GM12875 (cell line): Measurements from ENCODE around the gene VIL1.
A peak's percentile ranks its signal among the peaks of the same experiment; 100 is the strongest.

Source experiments
- H3K4me3 ChIP-seq: one replicate; pipeline ENCODE4 v1.5.1; 2011; ENCODE audit warnings: low read depth, low read length, control low read depth
- TF ChIP-seq, protein P1 (sequence below): IDR thresholded peaks from 2 replicates; pipeline ENCODE4 v1.5.1; 2011; ENCODE audit warnings: low read depth, mild to moderate bottlenecking, control low read depth, inconsistent platforms, low read length, moderate library complexity, borderline replicate concordance; ENCODE audit not compliant: insufficient read depth

Gene VIL1

DNA sequence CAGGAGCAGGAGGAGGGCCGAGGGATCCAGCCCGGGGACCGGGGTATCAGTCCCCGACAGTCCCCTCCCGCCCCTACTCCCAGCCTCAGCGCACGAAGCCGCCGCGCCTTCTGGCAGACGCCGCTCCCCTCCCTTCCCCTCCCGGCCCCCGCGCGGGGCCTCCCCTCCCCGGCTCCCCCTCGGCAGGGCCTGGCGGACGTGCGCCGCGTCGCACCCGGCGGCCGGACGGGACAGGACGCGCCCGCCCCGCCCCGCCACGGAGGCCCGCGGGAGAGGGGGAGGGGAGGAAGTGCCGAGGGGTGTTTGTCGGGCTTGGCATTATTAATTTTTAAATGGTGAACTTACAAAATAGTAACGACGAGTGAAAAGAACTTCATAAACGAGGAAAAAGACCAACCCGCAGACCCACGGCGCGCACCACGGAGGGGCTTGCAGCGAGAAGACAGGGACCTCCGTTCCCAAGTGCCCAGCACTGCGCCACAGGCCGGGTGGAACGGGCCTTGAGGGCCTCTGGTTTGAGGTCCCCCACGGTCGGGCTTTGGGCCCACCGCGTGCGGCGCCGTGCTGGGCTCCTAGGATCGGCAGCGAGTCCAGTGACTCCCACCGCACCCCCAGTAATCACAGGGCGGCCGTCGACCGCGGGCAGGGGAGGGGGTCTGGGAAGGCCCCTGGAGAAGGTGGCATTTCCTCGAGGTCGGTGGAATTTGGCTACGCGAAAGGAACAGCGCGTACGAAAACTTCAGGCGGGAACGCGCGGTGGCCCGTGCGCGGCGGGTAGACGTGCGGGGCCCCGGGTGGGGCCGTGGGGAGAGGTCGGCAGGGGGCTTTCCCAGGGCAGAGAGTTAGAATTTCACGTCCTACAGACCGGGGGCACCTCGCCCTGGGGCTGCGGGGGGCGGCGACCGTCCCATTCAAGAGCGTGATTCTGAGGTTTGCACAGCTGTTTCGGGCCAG, 20.2 kb upstream of the VIL1 start:
- TF ChIP-seq, protein P1, sequence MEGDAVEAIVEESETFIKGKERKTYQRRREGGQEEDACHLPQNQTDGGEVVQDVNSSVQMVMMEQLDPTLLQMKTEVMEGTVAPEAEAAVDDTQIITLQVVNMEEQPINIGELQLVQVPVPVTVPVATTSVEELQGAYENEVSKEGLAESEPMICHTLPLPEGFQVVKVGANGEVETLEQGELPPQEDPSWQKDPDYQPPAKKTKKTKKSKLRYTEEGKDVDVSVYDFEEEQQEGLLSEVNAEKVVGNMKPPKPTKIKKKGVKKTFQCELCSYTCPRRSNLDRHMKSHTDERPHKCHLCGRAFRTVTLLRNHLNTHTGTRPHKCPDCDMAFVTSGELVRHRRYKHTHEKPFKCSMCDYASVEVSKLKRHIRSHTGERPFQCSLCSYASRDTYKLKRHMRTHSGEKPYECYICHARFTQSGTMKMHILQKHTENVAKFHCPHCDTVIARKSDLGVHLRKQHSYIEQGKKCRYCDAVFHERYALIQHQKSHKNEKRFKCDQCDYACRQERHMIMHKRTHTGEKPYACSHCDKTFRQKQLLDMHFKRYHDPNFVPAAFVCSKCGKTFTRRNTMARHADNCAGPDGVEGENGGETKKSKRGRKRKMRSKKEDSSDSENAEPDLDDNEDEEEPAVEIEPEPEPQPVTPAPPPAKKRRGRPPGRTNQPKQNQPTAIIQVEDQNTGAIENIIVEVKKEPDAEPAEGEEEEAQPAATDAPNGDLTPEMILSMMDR: no peak
- peak overlapping the region; percentile 84 for H3K4me3 ChIP-seq

DNA sequence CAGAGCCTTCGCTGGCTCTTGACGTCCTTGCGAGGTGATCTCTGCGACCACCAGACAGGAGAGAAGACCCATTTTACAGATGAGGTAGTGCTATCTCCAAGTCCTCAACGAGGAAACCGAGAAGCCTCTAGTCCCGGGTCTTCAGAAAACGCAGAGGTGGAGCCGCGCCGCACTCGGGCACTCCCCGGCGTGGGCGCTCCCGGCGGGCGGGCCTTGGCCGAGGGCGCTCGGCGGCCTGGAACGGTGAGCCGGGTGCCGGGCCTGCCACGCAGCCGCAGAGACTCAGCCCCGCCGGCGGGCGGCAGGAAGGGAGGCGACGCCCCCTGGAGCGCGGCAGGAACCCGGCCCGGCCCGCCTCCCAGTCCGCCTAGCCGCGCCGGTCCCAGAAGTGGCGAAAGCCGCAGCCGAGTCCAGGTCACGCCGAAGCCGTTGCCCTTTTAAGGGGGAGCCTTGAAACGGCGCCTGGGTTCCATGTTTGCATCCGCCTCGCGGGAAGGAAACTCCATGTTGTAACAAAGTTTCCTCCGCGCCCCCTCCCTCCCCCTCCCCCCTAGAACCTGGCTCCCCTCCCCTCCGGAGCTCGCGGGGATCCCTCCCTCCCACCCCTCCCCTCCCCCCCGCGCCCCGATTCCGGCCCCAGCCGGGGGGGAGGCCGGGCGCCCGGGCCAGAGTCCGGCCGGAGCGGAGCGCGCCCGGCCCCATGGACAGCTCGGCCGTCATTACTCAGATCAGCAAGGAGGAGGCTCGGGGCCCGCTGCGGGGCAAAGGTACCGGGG, 19.3 kb upstream of the VIL1 start, which contains the start of gene CTDSP1:
Gene CTDSP1 (plus strand): TSS at position 478 of the 776 bp plus-strand sequence. CDS start 223 bp downstream, at position 701.
- H3K4me3 ChIP-seq: peak within 1 kb of the TSS; percentile 84
- TF ChIP-seq, protein P1: no peak

DNA sequence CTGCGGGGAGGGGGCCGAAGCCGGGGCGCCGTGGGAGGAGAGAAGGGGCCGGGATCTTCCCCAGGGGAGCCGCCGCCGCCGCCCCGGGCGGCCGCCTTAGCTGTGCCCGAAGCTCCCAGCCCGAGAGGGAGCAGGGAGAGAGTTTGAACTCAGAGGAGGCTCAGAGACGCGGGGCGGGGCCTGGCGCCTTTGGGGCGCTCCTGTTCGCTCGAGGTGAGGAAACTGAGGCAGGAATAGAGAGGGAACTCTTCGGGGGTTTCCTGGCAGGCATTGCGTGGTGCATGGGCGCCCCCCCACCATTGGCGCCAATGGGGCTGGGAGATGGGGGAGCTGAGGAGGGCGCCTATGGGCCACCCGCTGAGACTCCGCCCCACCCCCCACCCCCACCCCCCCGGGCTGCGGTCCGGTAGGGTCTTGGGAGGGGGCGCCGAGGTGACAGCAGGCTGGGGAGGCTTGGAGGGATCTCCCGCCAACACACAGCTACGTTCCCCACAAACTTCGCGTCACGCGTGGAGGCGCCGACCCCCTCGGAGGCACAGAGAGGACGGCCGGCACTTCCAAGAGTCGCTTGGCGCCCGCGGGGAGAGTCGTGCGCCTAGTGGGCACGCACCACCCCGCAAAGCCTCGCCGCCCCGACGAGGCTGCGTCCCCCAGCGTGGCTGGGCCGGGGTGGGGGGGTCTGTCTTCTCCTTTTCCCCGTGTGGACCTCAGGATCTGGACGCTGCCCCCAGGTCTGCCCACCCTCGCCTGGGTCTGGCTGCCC, 18.6 kb upstream of the VIL1 start:
- H3K4me3 ChIP-seq: peak overlapping the region; percentile 84
- TF ChIP-seq, protein P1: no peak

DNA sequence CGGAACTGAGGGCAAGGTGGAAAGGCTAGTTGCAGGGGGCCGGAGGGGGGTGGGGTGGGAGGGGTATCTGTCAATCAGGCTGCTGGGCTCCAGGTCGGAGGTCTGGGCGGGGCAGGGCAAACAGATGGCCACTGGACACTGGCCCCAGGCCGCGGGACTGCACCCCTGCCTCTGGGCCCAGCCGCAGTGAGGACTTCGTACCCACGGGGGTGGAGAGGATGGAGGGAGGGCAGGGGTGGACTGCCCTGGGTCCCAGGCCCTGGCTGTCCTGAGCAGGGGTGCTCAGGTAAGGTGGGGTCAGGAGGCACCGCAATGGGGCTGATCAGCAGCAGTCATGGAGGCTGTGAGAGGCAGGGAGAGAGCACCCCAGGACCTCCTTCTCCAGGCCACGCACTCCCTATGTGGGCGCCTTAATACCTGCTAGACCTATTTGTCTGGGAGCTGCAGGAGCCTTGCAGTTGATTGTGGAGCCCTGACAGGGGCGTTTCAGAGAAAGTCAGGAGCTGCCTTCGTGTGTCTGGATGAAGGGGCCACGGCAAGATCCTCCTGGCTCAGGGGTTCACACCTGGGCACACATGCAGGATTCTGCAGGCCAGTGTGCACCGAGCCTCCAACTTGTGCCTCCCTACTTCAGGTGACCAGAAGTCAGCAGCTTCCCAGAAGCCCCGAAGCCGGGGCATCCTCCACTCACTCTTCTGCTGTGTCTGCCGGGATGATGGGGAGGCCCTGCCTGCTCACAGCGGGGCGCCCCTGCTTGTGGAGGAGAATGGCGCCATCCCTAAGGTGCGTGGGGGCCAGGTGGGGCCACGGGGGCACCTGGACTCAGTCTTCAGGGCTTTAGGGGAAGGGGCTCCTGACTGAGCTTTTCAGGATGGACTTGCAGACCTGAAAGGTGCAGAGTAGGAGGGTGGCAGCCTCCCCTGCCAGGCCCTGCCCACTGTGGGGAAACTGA, 17.7 kb upstream of the VIL1 start:
- peak overlapping the region; percentile 84 for H3K4me3 ChIP-seq
- TF ChIP-seq, protein P1: no peak

DNA sequence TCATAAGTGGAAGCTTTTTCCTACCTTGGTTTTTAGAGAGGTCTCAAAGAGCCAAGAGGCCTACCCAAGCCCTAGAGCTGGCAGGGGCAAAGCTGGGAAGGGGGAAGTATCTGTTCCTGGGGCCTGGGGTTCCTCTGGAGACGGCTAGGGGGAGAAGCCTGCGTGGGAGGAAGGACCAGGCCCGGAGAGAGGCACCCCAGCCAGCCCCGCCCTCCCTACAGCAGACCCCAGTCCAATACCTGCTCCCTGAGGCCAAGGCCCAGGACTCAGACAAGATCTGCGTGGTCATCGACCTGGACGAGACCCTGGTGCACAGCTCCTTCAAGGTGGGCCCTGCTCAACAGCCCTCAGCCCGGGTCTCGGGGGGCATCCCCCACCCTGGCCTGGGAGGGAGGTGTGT, 17.0 kb upstream of the VIL1 start:
- TF ChIP-seq, protein P1: no peak
- no peak overlapping the region for H3K4me3 ChIP-seq

DNA sequence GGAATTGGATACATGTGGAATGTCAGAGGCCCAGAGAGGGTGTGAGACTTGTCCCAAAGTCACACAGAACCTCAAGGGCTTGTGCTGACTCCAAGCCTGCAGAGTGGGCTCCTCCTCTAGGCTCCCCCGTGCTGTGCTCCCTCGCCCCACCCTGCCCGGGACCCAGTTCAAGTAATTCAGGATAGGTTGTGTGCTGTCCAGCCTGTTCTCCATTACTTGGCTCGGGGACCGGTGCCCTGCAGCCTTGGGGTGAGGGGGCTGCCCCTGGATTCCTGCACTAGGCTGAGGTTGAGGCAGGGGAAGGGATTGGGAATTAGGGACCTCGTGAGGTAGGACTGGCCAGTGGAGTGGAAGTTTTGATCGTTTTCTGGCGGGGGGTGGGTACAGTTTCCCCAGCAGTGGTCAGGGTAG, 16.4 kb upstream of the VIL1 start:
- no peak overlapping the region for H3K4me3 ChIP-seq
- TF ChIP-seq, protein P1: no peak
